ENCODE data around the gene MRPS6.

- no peak for TF ChIP-seq GATA2 (IDR thresholded peaks at IDR 0.05; ENCODE audit: low read depth, low read length)
- no peak for TF ChIP-seq GATA3 (IDR thresholded peaks at IDR 0.05; ENCODE audit: low read depth, low read length)
Measured at GRCh38 chr21:34110594-34111202, 37.3 kb downstream of the MRPS6 start.

All from SH-SY5Y (cell line).